ENCODE data around the gene EDN3. TPM values are rescaled to one million over a fixed set of nuclear protein-coding genes. Genes with fewer than 3 reads are reported as not detected.

Gene EDN3
- total and polyA plus RNA-seq, 2 of the 8 experiments (the other 6 are each of a cell fraction or from before 2014, with no cell fraction given) = 0.17 to 0.38 TPM

DNA sequence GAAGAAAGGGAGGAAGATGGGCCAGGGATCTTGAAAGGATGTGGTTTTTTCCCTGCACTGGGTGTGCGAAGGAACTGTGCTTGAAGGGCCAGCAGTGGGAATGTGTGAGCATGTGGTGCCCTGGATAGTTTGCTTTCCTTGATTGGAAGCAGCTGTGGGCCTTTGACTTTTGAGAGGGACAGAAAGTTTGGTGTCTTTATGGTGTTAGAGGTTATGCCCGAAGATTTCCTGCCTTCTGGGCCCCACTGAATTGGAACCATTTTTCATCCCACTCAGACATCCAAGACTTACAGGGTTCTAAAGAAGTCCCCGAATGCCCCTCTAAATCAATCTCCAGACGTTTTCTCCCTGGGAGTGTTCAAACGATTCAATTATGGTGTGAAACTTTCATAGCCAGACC, 23.5 kb upstream of the EDN3 start:
- no peak overlapping the region for H4K5ac ChIP-seq (ENCODE audit: insufficient read length, low read depth, low read length)
- no peak overlapping the region for H3K4ac ChIP-seq (replicated peaks; ENCODE audit: insufficient read length, low read depth, low read length)
- H3K23me2 ChIP-seq (ENCODE audit: low read depth, low read length) = no peaks in the 10 kb centered on the region
- H2BK20ac ChIP-seq (ENCODE audit: low read length) = no peak overlapping the region
- H3K27ac ChIP-seq (ENCODE audit: low read depth, low read length) = no peak overlapping the region
- no peak overlapping the region for H2BK5ac ChIP-seq (ENCODE audit: low read depth, low read length)
- POLR2A ChIA-PET (ENCODE audit: partially characterized antibody) = interaction anchor here (0.8 kb wide), 1 partner anchor 8 kb away, joined by 3 read pairs; no protein-coding TSS in a partner anchor
- H2BK12ac ChIP-seq (ENCODE audit: low read depth, low read length) = no peak overlapping the region
- H3K4me2 ChIP-seq (ENCODE audit: insufficient read depth in 1 of 2, low read depth in 2 of 2, low read length in 2 of 2) = no peak overlapping the region
- no peak for DNase-seq (ENCODE audit: low read depth in 1 of 2, low spot score in 2 of 2)
- H2AK5ac ChIP-seq (ENCODE audit: low read depth, low read length) = no peak overlapping the region
- H3K56ac ChIP-seq (replicated peaks; ENCODE audit: insufficient read length, low read depth, low read length) = no peak overlapping the region
- H3K4me3 ChIP-seq (ENCODE audit: extremely low read depth in 1 of 4, insufficient read depth in 2 of 4, low read depth in 3 of 4, low read length in 4 of 4) = no peak overlapping the region
- CTCF ChIA-PET (ENCODE audit: partially characterized antibody) = interaction anchor here (1.0 kb wide), 1 partner anchor 15 kb away, joined by 3 read pairs; no protein-coding TSS in a partner anchor
- peaks cover 0 to 7% (median 0%) of the 10 kb centered on the region in 4 experiments; a peak in 3 of 7 replicates for H3K27me3 ChIP-seq (replicated peaks in 1 of 4; ENCODE audit: control insufficient read depth in 3 of 4, extremely low read depth in 1 of 4, insufficient read depth in 3 of 4, low read length in 3 of 4)
- no peak overlapping the region for H3K14ac ChIP-seq (ENCODE audit: insufficient read length)
- H3K18ac ChIP-seq (ENCODE audit: extremely low read depth, low read length) = no peak overlapping the region
- H4K8ac ChIP-seq (ENCODE audit: extremely low read depth, insufficient read depth, low read length) = no peak overlapping the region
- H3K79me1 ChIP-seq (ENCODE audit: low read depth, low read length) = no peaks in the 10 kb centered on the region
- H3K9ac ChIP-seq (replicated peaks in 1 of 4; ENCODE audit: extremely low read depth in 1 of 4, low read depth in 3 of 4, low read length in 3 of 4) = no peak overlapping the region
- H3K36me3 ChIP-seq (ENCODE audit: control insufficient read depth in 2 of 4, insufficient read depth in 4 of 4, low read length in 3 of 4) = no peaks in the 10 kb centered on the region
- WGBS, 2 experiments (ENCODE audit: extremely low coverage in 1 of 2, insufficient coverage in 1 of 2, insufficient read length in 1 of 2, insufficient replicate concordance in 2 of 2, low coverage in 1 of 2, low lambda C conversion rate in 2 of 2, missing lambda C conversion rate in 1 of 2) = 87% methylated on average over 5 of the region's 5 CpGs; no CpG with 5 or more reads in 1 of the 2 experiments
- no peak overlapping the region for H2AFZ ChIP-seq (ENCODE audit: low read length)
- no peak overlapping the region for H2BK15ac ChIP-seq (ENCODE audit: low read length)
- no peaks in the 10 kb centered on the region for H3K4me1 ChIP-seq (replicated peaks in 1 of 4; ENCODE audit: control insufficient read depth in 3 of 4, insufficient read depth in 4 of 4, low read length in 3 of 4)
- no peak overlapping the region for H2BK120ac ChIP-seq (replicated peaks; ENCODE audit: low read depth, low read length)
- no peaks in the 10 kb centered on the region for H4K20me1 ChIP-seq (replicated peaks in 1 of 2; ENCODE audit: control insufficient read depth in 1 of 2, insufficient read depth in 2 of 2, low read length in 2 of 2)
- H3K79me2 ChIP-seq (ENCODE audit: control insufficient read depth in 1 of 2, insufficient read depth in 2 of 2, low read length in 2 of 2) = no peaks in the 10 kb centered on the region
- FAIRE-seq = no peak
- H3K23ac ChIP-seq (ENCODE audit: insufficient read length) = no peak overlapping the region
- no peaks in the 10 kb centered on the region for H3K9me3 ChIP-seq (ENCODE audit: insufficient read depth in 2 of 2, low read depth in 1 of 2, low read length in 1 of 2)
- H4K91ac ChIP-seq (replicated peaks; ENCODE audit: insufficient read length, low read length) = no peak overlapping the region
- TF ChIP-seq RAD21 (IDR thresholded peaks at IDR 0.05 in 1 of 2, conservative IDR thresholded peaks at IDR 0.05 in 1 of 2; ENCODE audit: low read depth in 2 of 2, low read length in 2 of 2) (no peak), KDM1A (IDR thresholded peaks at IDR 0.05; ENCODE audit: borderline replicate concordance, low read length) (no peak), RNF2 (IDR thresholded peaks at IDR 0.05; ENCODE audit: borderline replicate concordance, low read depth, low read length, missing control alignments, poor library complexity, severe bottlenecking) (no peak), SP4 (IDR thresholded peaks at IDR 0.05; ENCODE audit: low read length) (no peak), EGR1 (IDR thresholded peaks at IDR 0.05; ENCODE audit: borderline replicate concordance, low read depth, low read length) (no peak), CBX5 (IDR thresholded peaks at IDR 0.05; ENCODE audit: low read depth, low read length) (no peak), HDAC6 (IDR thresholded peaks at IDR 0.05; ENCODE audit: low read depth, low read length) (no peak), CTCF (IDR thresholded peaks at IDR 0.05; ENCODE audit: control extremely low read depth in 1 of 3, insufficient read depth in 1 of 3, low read depth in 1 of 3, low read length in 3 of 3) (no peak), SRF (IDR thresholded peaks at IDR 0.05; ENCODE audit: low read depth, low read length) (no peak), SP1 (IDR thresholded peaks at IDR 0.05; ENCODE audit: low read depth, low read length) (no peak), CHD2 (IDR thresholded peaks at IDR 0.05; ENCODE audit: low read length) (no peak), CREB1 (IDR thresholded peaks at IDR 0.05) (no peak)
